HL-60 (cell line): ENCODE data around the gene FGGY.
"Not testable (repeated sequence)": the region's sequence is repeated elsewhere in the genome, so short reads cannot be mapped to it uniquely, and the experiment has no call there.

Experiments used
- DNase-seq, 2 experiments: peaks; one replicate each; pipeline ENCODE4 v3.0.0-alpha.2; 2010 to 2020; ENCODE audit warnings: low read depth in 1 of 2, low spot score in 1 of 2
- H3K27ac ChIP-seq: fragments of 250-450 bp; sonication (Bioruptor Pico); replicated peaks from 2 replicates; pipeline ENCODE4 v1.5.1; 2020; ENCODE audit warnings: mild to moderate bottlenecking, moderate library complexity
- H3K27me3 ChIP-seq: fragments of 250-450 bp; sonication (Bioruptor Pico); 2 replicates; pipeline ENCODE4 v1.5.1; 2021; ENCODE audit warnings: mild to moderate bottlenecking, moderate library complexity; ENCODE audit not compliant: insufficient read depth, poor library complexity, severe bottlenecking
- H3K4me3 ChIP-seq: replicated peaks from 2 replicates; pipeline ENCODE4 v1.5.1; 2011; ENCODE audit warnings: mild to moderate bottlenecking, control low read depth, low read length; ENCODE audit not compliant: insufficient read depth
- GABPA ChIP-seq: IDR thresholded peaks from 2 replicates; pipeline ENCODE4 v1.6.1; 2012; ENCODE audit warnings: low read depth
- POLR2AphosphoS5 ChIP-seq: IDR thresholded peaks from 2 replicates; pipeline ENCODE4 v1.6.1; 2012; ENCODE audit warnings: low read depth
- SPI1 ChIP-seq: IDR thresholded peaks from 2 replicates; pipeline ENCODE4 v1.6.1; 2012; ENCODE audit warnings: low read depth, mild to moderate bottlenecking, borderline replicate concordance
- TF ChIP-seq, protein P1 (sequence below): IDR thresholded peaks from 2 replicates; pipeline ENCODE4 v1.6.1; 2012; ENCODE audit warnings: low read depth; ENCODE audit not compliant: insufficient replicate concordance
- TF ChIP-seq, protein P2 (sequence below): IDR thresholded peaks from one replicate; pipeline ENCODE4 v1.5.1; 2011; ENCODE audit warnings: low read length, control low read depth, inconsistent platforms; ENCODE audit not compliant: insufficient read depth

Gene FGGY

DNA sequence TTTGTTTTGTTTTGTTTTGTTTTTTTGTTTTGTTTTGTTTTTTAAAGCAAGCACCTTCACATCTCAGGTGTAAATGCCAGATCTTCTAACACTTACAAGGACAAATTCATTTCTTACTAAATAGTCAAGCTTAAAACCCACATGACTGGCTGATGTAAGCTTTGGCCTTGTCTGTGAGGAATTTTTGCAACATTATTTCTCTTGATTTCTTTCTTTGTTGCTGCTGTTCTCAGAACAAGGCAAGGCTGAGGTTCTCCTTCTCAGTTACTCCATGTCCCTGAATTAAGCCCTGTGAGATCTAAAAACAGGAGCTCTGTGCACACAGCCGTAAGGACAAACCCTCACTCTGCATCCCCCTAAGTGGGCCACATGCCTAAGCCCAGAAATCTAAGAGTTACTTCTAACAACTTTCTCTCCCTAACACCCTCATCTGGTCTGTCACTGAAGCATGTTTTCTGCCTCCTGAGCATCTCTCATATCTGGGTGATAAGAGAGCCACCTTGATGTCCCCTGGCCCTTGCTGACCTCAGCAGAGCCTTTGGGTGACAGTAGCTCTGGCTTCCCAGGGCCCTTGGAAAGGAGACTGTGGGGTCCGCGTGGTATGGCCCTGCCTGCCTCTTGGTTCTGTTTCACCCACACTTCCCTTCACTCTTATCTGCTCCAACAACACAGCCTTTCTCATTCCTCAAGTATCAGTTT lies 436.7 kb downstream of the FGGY start:
- no peaks in the 10 kb centered on the region for H3K27me3 ChIP-seq
- no peak for TF ChIP-seq SPI1
- TF ChIP-seq, protein P1, sequence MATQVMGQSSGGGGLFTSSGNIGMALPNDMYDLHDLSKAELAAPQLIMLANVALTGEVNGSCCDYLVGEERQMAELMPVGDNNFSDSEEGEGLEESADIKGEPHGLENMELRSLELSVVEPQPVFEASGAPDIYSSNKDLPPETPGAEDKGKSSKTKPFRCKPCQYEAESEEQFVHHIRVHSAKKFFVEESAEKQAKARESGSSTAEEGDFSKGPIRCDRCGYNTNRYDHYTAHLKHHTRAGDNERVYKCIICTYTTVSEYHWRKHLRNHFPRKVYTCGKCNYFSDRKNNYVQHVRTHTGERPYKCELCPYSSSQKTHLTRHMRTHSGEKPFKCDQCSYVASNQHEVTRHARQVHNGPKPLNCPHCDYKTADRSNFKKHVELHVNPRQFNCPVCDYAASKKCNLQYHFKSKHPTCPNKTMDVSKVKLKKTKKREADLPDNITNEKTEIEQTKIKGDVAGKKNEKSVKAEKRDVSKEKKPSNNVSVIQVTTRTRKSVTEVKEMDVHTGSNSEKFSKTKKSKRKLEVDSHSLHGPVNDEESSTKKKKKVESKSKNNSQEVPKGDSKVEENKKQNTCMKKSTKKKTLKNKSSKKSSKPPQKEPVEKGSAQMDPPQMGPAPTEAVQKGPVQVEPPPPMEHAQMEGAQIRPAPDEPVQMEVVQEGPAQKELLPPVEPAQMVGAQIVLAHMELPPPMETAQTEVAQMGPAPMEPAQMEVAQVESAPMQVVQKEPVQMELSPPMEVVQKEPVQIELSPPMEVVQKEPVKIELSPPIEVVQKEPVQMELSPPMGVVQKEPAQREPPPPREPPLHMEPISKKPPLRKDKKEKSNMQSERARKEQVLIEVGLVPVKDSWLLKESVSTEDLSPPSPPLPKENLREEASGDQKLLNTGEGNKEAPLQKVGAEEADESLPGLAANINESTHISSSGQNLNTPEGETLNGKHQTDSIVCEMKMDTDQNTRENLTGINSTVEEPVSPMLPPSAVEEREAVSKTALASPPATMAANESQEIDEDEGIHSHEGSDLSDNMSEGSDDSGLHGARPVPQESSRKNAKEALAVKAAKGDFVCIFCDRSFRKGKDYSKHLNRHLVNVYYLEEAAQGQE, result no peak
- TF ChIP-seq GABPA, result no peak
- TF ChIP-seq, protein P2, sequence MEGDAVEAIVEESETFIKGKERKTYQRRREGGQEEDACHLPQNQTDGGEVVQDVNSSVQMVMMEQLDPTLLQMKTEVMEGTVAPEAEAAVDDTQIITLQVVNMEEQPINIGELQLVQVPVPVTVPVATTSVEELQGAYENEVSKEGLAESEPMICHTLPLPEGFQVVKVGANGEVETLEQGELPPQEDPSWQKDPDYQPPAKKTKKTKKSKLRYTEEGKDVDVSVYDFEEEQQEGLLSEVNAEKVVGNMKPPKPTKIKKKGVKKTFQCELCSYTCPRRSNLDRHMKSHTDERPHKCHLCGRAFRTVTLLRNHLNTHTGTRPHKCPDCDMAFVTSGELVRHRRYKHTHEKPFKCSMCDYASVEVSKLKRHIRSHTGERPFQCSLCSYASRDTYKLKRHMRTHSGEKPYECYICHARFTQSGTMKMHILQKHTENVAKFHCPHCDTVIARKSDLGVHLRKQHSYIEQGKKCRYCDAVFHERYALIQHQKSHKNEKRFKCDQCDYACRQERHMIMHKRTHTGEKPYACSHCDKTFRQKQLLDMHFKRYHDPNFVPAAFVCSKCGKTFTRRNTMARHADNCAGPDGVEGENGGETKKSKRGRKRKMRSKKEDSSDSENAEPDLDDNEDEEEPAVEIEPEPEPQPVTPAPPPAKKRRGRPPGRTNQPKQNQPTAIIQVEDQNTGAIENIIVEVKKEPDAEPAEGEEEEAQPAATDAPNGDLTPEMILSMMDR, result no peak
- no peak for TF ChIP-seq POLR2AphosphoS5
- no peak for DNase-seq
- H3K27ac ChIP-seq, result no peak overlapping the region
- no peak overlapping the region for H3K4me3 ChIP-seq

DNA sequence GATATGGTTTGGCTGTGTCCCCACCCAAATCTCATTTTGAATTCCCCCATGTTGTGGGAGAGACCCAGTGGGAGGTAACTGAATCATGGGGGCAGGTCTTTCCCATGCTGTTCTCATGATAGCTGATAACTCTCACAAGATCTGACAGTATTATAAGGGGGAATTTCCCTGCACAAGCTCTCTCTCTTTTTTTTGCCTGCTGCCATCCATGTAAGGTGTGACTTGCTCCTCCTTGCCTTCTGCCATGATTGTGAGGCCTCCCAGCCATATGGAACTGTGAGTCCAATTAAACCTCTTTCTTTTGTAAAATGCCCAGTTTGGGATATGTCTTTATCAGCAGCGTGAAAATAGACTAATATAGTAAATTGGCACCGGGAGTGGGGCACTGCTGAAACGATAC lies 439.0 kb downstream of the FGGY start:
- not testable (repeated sequence) for DNase-seq, H3K27ac ChIP-seq, H3K27me3 ChIP-seq, H3K4me3 ChIP-seq

DNA sequence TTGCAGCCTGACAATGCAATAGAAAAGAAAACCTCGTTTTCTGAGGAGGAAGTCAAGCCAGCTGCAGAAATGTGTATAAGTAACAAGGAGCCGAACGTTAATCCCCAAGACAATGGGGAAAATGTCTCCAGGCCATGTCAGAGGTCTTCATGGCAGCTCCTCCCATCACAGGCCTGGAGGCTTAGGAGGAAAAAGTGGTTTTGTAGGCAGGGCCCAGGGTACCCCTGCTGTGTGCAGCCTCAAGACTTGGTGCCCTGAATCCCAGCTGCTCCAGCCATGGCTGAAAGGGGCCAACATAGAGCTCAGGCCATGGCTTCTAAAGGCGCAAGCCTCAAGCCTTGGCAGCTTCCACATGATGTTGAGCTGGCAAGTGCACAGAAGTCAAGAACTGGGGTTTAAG lies 439.9 kb downstream of the FGGY start:
- Histone ChIP-seq H3K4me3 (no peak overlapping the region), H3K27me3 (no peaks in the 10 kb centered on the region), H3K27ac (no peak overlapping the region)
- no peak for DNase-seq
- TF ChIP-seq, protein P2, result no peak

DNA sequence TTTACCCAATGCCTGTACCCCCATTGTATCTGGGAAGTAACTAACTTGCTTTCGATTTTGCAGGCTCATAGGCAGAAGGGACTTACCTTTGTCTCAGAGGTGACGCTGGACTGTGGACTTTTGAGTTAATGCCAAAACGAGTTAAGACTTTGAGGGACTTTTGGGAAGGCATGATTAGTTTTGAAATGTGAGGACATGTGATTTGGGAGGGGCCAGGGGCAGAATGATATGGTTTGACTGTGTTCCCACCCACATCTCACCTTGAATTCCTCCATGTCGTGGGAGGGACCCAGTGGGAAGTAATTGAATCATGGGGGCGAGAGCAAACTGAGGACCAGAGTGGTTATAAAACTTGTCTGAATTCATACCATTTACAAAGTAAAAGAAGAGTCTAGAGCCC lies 440.7 kb downstream of the FGGY start:
- no peaks in the 10 kb centered on the region for H3K27me3 ChIP-seq
- TF ChIP-seq SPI1, result no peak
- TF ChIP-seq, protein P1, result no peak
- no peak for TF ChIP-seq GABPA
- TF ChIP-seq, protein P2, result no peak
- no peak for TF ChIP-seq POLR2AphosphoS5
- no peak for DNase-seq
- no peak overlapping the region for H3K4me3 ChIP-seq
- no peak overlapping the region for H3K27ac ChIP-seq
